ENCODE measurements around the gene SLC7A6OS.

GRCh38 chr16:68250951-68251350 is 59.8 kb downstream of the SLC7A6OS start:
- no peak for TF ChIP-seq CTCF (conservative IDR thresholded peaks at IDR 0.05; ENCODE audit: low read length)
- TF ChIP-seq EZH2phosphoT487 (IDR thresholded peaks at IDR 0.05; ENCODE audit: borderline replicate concordance, low read depth, low read length) = no peak

Measured in OCI-LY7 (cell line).